GM12891 (cell line): Measurements from ENCODE around the gene PTGER2.

Experiments
- DNase-seq: peaks from one replicate; pipeline ENCODE4 v3.0.0; 2011; ENCODE audit warnings: low spot score; ENCODE audit not compliant: insufficient read length
- FAIRE-seq: peaks from 2 replicates; lab custom pipeline; 2011; peaks lifted over from hg19 to GRCh38; lab: Jason Lieb, UNC
- PAX5 ChIP-seq: IDR thresholded peaks from 2 replicates; pipeline ENCODE4 v1.6.1; 2011; ENCODE audit warnings: low read length, moderate library complexity, mild to moderate bottlenecking; ENCODE audit not compliant: insufficient read depth, severe bottlenecking
- POLR2A ChIP-seq: IDR thresholded peaks from 2 replicates; pipeline ENCODE4 v1.6.1; 2011; ENCODE audit warnings: low read depth, low read length, control low read depth
- POLR2AphosphoS5 ChIP-seq: IDR thresholded peaks from 2 replicates; pipeline ENCODE4 v1.6.1; 2011; ENCODE audit warnings: low read depth, low read length, control low read depth
- POU2F2 ChIP-seq: IDR thresholded peaks from 2 replicates; pipeline ENCODE4 v1.6.1; 2011; ENCODE audit warnings: low read depth, mild to moderate bottlenecking, control low read depth, low read length, moderate library complexity
- SPI1 ChIP-seq: IDR thresholded peaks from 2 replicates; pipeline ENCODE4 v1.6.1; 2011; ENCODE audit warnings: low read depth, low read length, control low read depth
- TAF1 ChIP-seq: IDR thresholded peaks from 2 replicates; pipeline ENCODE4 v1.6.1; 2011; ENCODE audit warnings: low read depth, low read length, control low read depth

Gene PTGER2

GRCh38 chr14:52318062-52318461 lies 4.0 kb downstream of the PTGER2 start:
- no peak for FAIRE-seq
- no peak for TF ChIP-seq POU2F2
- no peak for TF ChIP-seq POLR2AphosphoS5
- no peak for TF ChIP-seq SPI1
- DNase-seq: no peak

DNA sequence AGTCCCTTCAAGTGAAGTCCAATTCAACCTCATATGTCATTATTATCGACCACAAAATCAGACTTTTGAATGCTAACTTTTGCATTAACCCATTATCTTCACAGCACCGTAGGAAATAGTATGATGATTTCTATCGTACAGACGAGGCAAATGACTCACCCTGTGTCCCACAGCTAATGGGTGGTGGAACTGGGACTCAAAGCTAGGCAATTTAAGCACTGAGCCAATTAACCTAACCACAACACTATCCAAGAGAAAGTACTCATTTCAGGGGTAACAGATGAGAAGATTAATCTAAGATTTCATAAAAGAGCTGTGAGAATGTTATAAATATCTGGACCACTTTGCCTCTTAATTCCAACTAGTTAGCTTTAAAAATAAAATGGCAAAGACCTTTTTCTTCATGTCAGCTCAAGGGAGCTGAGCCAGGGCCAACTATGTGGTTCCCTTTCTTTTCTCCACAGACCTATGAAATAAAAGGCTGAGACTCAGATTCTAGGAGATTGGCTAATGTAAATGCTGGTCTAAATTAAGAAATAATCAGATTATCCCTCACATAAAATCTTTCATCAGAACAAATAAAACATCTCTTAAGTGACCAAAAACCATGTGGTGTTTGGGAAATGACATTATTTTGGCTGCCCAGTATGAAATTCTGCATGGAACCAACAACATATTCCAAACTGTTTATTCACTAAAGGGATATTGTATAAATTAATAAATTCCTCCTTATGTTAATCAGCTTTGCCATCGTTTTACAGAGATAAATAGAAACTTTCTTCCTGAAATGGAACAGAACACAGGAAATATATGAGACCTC lies 4.9 kb downstream of the PTGER2 start:
- no peak for DNase-seq
- no peak for FAIRE-seq
- TF ChIP-seq SPI1: no peak

- TF ChIP-seq SPI1 (no peak), TAF1 (no peak), PAX5 (no peak), POU2F2 (no peak), POLR2A (no peak), POLR2AphosphoS5 (no peak)
- FAIRE-seq (no peak), DNase-seq (no peak)
Observed at GRCh38 chr14:52319919-52320318, 5.8 kb downstream of the PTGER2 start.

DNA sequence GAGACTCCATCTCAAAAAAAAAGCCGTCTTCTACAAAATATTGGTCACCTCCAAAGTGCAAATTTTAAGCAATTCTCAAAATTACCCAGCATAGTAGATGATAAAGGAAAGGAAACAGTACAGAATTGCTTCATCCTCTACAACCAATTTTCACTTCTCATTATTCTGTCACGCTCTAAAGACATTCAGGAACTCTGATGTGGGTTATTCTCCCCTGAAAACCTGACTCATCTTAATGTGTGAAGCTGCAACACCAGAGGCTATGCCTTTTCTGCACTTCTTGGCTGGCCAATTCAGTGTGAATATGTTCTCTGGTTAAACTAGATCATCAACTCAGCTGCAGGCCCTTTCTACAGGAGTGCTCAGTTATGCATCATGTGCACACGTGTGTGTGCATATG lies 11.0 kb downstream of the PTGER2 start:
- TF ChIP-seq SPI1 (peak; percentile 91), POLR2A (no peak), PAX5 (no peak), POU2F2 (peak; percentile 68)
- FAIRE-seq: peak; percentile 91
- DNase-seq: no peak

DNA sequence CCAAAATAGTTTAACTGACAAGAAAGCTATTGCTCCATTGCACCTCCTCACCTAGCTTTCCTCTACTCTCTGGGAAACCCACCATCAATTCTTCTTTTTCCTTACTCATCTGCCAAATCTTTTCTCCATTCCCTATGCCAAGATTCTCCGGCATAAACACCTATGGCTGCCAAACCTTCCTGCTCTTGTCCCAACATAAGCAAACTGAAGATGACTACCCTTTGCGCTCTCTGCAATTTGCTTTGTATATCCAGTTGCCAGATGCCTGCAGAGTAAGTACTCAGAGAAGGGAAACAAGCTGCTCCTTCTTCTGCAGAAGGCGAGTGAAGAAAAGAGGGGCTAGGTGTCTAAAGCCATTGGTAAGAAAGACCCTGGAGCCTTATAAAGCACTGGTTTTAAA lies 11.5 kb downstream of the PTGER2 start:
- FAIRE-seq: no peak
- no peak for TF ChIP-seq POLR2A
- no peak for TF ChIP-seq SPI1
- no peak for TF ChIP-seq POLR2AphosphoS5
- no peak for TF ChIP-seq TAF1
- TF ChIP-seq PAX5: no peak
- no peak for TF ChIP-seq POU2F2
- DNase-seq: no peak

DNA sequence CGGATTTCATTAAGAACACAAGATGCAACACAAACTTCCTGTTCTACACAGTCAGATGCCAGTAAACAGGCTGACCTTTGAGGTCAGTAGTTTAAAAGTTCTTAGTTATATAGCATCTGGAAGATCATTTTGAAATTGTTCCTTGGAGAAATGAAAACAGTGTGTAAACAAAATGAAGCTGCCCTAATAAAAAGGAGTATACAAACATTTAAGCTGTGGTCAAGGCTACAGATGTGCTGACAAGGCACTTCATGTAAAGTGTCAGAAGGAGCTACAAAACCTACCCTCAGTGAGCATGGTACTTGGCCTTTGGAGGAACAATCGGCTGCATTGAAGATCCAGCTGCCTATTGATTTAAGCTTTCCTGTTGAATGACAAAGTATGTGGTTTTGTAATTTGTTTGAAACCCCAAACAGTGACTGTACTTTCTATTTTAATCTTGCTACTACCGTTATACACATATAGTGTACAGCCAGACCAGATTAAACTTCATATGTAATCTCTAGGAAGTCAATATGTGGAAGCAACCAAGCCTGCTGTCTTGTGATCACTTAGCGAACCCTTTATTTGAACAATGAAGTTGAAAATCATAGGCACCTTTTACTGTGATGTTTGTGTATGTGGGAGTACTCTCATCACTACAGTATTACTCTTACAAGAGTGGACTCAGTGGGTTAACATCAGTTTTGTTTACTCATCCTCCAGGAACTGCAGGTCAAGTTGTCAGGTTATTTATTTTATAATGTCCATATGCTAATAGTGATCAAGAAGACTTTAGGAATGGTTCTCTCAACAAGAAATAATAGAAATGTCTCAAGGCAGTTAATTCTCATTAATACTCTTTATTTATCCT lies 13.5 kb downstream of the PTGER2 start:
- DNase-seq (no peak), FAIRE-seq (peak; percentile 69)
- TF ChIP-seq POU2F2 (no peak), POLR2A (no peak), TAF1 (no peak), SPI1 (no peak), PAX5 (no peak), POLR2AphosphoS5 (no peak)

- no peak for TF ChIP-seq POLR2AphosphoS5
- TF ChIP-seq POLR2A: no peak
- no peak for TF ChIP-seq PAX5
- TF ChIP-seq TAF1: no peak
- TF ChIP-seq POU2F2: no peak
- no peak for TF ChIP-seq SPI1
- DNase-seq (no peak), FAIRE-seq (no peak)
Observed at GRCh38 chr14:52328276-52328675, 14.2 kb downstream of the PTGER2 start.

DNA sequence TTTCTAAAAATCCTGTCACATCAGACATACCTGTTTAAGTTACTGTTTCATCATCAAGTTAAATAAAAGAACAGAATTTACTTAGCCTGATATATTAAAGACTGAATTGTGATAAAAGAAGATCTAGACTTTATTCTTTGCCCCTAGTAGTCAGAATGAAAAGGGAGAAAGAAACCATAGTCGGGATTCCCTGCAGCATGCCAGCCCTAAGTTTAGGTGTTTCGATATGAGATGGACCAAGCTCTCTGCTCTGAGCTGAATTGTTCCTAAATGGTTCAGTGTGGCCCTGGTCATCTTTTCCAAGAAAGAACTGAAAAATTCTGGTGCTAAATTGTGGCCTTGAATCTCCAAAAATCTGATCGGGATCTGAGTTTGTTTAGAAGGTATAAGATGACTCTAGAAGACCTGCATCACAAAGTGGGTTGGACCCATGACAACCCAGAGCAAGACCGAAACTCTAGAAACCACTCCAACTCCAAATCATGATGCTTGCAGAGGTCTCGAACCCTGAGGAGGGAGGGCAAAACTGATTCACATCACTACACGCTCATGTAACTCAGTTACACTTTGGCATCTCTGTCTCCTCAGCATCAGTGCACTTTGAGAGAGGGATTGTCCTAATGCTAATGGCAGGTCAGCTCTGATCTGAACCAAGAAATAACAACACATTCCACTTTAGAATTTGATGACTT lies 15.7 kb downstream of the PTGER2 start:
- no peak for FAIRE-seq
- no peak for DNase-seq
- TF ChIP-seq POLR2AphosphoS5: no peak
- TF ChIP-seq TAF1: no peak
- TF ChIP-seq POLR2A: no peak
- TF ChIP-seq PAX5: no peak
- TF ChIP-seq POU2F2: no peak
- no peak for TF ChIP-seq SPI1

GRCh38 chr14:52332269-52332668 lies 18.2 kb downstream of the PTGER2 start:
- no peak for DNase-seq
- FAIRE-seq: no peak
- TF ChIP-seq SPI1 (no peak), TAF1 (no peak), POLR2AphosphoS5 (no peak), POLR2A (no peak), PAX5 (no peak), POU2F2 (no peak)

DNA sequence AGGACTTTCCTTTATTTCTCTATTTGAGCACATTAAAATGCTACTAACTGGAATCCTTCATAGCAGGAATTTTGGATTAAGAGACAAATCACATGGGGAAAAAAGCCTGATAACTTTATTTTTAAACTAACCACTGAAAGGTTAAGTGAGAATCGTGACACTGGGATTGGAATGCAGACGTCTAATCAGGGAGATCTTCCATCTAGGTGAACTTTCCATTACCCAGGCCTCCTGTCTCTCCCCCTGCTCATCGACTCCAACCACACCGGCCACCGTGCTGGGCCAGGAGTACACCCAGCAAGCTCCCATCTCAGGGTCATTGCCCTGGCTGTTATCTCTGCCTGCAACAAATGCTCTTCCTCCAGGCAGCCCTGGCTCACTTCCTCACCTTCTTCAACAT lies 19.0 kb downstream of the PTGER2 start:
- no peak for TF ChIP-seq SPI1
- TF ChIP-seq POLR2AphosphoS5: no peak
- TF ChIP-seq TAF1: no peak
- no peak for TF ChIP-seq POU2F2
- TF ChIP-seq POLR2A: no peak
- no peak for TF ChIP-seq PAX5
- FAIRE-seq: no peak
- no peak for DNase-seq

DNA sequence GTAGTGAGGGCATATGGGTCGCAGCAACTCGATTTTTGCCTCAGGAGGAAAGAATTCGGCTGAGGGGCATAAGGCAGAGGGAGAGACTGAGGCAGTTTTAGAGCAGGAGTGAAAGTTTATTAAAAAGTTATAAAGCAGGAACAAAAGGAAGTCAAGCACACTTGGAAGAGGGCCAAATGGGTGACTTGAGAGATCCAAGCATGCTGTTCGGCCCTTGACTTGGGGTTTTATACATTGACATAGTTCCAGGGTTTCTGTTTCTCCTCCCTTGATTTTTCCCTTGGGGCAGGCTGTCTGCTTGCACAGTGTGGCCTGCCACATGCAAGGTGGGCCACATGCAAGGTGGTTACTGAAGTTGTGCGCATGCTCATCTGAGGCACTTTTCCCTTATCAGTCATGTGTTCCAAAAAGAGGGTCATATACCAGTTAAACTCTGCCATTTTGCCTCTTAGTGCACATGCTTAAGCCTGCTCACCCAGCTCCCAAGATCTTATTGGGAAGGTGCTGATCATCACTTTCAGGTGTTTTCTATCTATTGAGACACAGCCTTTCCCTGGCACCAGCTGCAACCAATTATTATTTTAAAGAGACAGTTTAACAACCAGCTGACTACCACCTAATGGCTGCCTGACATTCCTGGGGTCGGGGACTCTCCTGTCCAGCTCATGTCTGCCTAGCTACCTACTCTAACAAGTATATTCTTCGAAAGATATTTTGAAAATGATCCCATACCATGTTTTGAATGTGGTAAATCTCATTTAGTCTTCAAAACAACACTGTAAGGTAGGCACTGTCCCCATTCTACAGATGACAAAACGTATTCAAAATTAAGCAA lies 19.9 kb downstream of the PTGER2 start:
- no peak for DNase-seq
- no peak for FAIRE-seq

More for the DNA sequence above, 19.9 kb downstream of the PTGER2 start:
- TF ChIP-seq TAF1 (no peak), POLR2A (no peak), SPI1 (no peak), POLR2AphosphoS5 (no peak), POU2F2 (no peak), PAX5 (no peak)
